K562 (cell line): ENCODE results near the gene MCL1. TPM values are rescaled to one million over a fixed set of nuclear protein-coding genes. Genes with fewer than 3 reads are reported as not detected.
A peak's percentile ranks its signal among the peaks of the same experiment; 100 is the strongest.

ENCODE experiments used
- ADNP ChIP-seq: fragments of 200-800 bp; sonication (Bioruptor generic); IDR thresholded peaks from 2 replicates; pipeline ENCODE4 v1.6.1; 2016; ENCODE audit warnings: missing genetic modification characterization, missing compliant biosample characterization
- ATF2 ChIP-seq: sonication (generic); formaldehyde crosslinking; IDR thresholded peaks from 2 replicates; pipeline ENCODE4 v1.8.1; 2022; ENCODE audit warnings: missing genetic modification reagents
- BMI1 ChIP-seq: fragments of 150-350 bp; IDR thresholded peaks from 2 replicates; pipeline ENCODE4 v1.6.1; 2014; ENCODE audit warnings: low read length
- CXXC5 ChIP-seq: fragments of 250-450 bp; sonication (Bioruptor Pico); IDR thresholded peaks from 2 replicates; pipeline ENCODE4 v1.8.0; 2022; ENCODE audit warnings: inconsistent platforms, mild to moderate bottlenecking, moderate library complexity
- GMEB1 ChIP-seq: fragments of 250-450 bp; sonication (Bioruptor Pico); IDR thresholded peaks from 2 replicates; pipeline ENCODE4 v1.4.0; 2020; ENCODE audit warnings: mild to moderate bottlenecking
- KDM5B ChIP-seq: fragments of 200-600 bp; sonication (generic); IDR thresholded peaks from 2 replicates; pipeline ENCODE4 v1.6.1; 2012; ENCODE audit warnings: low read depth, mild to moderate bottlenecking, moderate library complexity, low read length, control low read depth, inconsistent platforms; ENCODE audit not compliant: insufficient replicate concordance
- NFATC3 ChIP-seq: fragments of 450-650 bp; IDR thresholded peaks from 2 replicates; pipeline ENCODE4 v1.6.1; 2017; ENCODE audit warnings: mild to moderate bottlenecking
- POLR2B ChIP-seq: fragments of 450-650 bp; IDR thresholded peaks from 2 replicates; pipeline ENCODE4 v1.6.1; 2018; ENCODE audit warnings: low read depth; ENCODE audit not compliant: partially characterized antibody
- RBM25 ChIP-seq: fragments of 200-400 bp; formaldehyde crosslinking; IDR thresholded peaks from 2 replicates; pipeline ENCODE4 v1.6.1; 2018; ENCODE audit warnings: low read length, low read depth, moderate library complexity; ENCODE audit not compliant: severe bottlenecking
- TBL1XR1 ChIP-seq, 2 experiments: IDR thresholded peaks; 2 replicates each; pipeline ENCODE4 v1.6.1; 2012; ENCODE audit warnings: improper control_type of control experiment in 2 of 2, low read length in 2 of 2, mild to moderate bottlenecking in 1 of 2
- TCF3 ChIP-seq: sonication (generic); formaldehyde crosslinking; IDR thresholded peaks from 2 replicates; pipeline ENCODE4 v1.4.0; 2020; ENCODE audit warnings: mild to moderate bottlenecking, missing genetic modification reagents
- THAP12 ChIP-seq: fragments of 250-450 bp; sonication (Bioruptor Pico); IDR thresholded peaks from 2 replicates; pipeline ENCODE4 v1.9.0; 2021; ENCODE audit warnings: mild to moderate bottlenecking, inconsistent platforms
- XRCC4 ChIP-seq: IDR thresholded peaks from one replicate; pipeline ENCODE4 v1.6.1; 2011; ENCODE audit not compliant: insufficient read depth, insufficient read length; ENCODE audit errors: extremely low read depth
- ZBTB49 ChIP-seq: sonication (generic); formaldehyde crosslinking; IDR thresholded peaks from 2 replicates; pipeline ENCODE4 v1.8.0; 2022; ENCODE audit warnings: missing genetic modification reagents, mild to moderate bottlenecking, borderline replicate concordance
- ZHX1 ChIP-seq: fragments of 150-350 bp; conservative IDR thresholded peaks from 2 replicates; pipeline ENCODE4 v1.6.1; 2014; ENCODE audit warnings: low read length
- ZNF561 ChIP-seq: fragments of 450-650 bp; formaldehyde crosslinking; conservative IDR thresholded peaks from 2 replicates; pipeline ENCODE4 v1.4.0; 2020; ENCODE audit warnings: mild to moderate bottlenecking, moderate library complexity
- polyA plus RNA-seq, 8 experiments: library from polyadenylated mRNA; depleted of rRNA in 4 of 8; stranded (reverse) in 5 of 8; unstranded in 3 of 8; fragments of >200 nt; fragmentation: Nextera tagmentation in 2 of 8; fragmentation: Illumina TruSeq in 1 of 8; extraction: Ambion mirVana in 2 of 8; extraction: Trizol in 1 of 8; gene quantifications; 2 replicates each; pipeline versions ENCODE4 v1.2.1 to v1.2.3, GENCODE V29; 2011 to 2014; ENCODE audit warnings: inconsistent platforms in 1 of 8, missing spikeins in 1 of 8
- total RNA-seq, 7 experiments: library from RNA; depleted of rRNA in 6 of 7; stranded (reverse); fragments of >200 nt in 6 of 7; fragmentation: Illumina TruSeq in 2 of 7; extraction: Trizol in 2 of 7; gene quantifications; 2 replicates each; pipeline versions ENCODE4 v1.2.1 to v1.2.3, GENCODE V29; 2011 to 2021; ENCODE audit warnings: low replicate concordance in 1 of 7

Gene MCL1
- total and polyA plus RNA-seq, 9 of the 15 experiments (the other 6 are each of a cell fraction or from before 2014, with no cell fraction given): 27.1 to 224 (median 138) TPM

- TF ChIP-seq ZNF561 (CRISPR knock-in tag): no peak
- peak; percentile 82; the same call in 1 of the 2 replicates for TF ChIP-seq NFATC3
- TF ChIP-seq GMEB1 (CRISPR knock-in tag): 0 out of 2 replicates have a peak, but pooled peaks have one; percentile 4
- no peak for TF ChIP-seq ATF2 (CRISPR knock-in tag)
- no peak for TF ChIP-seq KDM5B
- TF ChIP-seq CXXC5 (CRISPR knock-in tag): peak; percentile 68
- TF ChIP-seq XRCC4: no peak
- no peak for TF ChIP-seq ADNP (tag)
- TF ChIP-seq THAP12 (CRISPR knock-in tag): no peak
- no peak for TF ChIP-seq RBM25
- TF ChIP-seq TCF3: peak; percentile 54; the same call in 1 of the 2 replicates
- no peak for TF ChIP-seq ZBTB49
- peak in 1 of 2 experiments; percentile 62; a peak in 1 of 4 replicates for TF ChIP-seq TBL1XR1 (IDR thresholded peaks at IDR 0.05; ENCODE audit: low read length in 2 of 2)
- TF ChIP-seq BMI1: no peak
- no peak for TF ChIP-seq ZHX1
- TF ChIP-seq POLR2B: no peak
Measured at GRCh38 chr1:150613061-150613920, 33.9 kb upstream of the MCL1 start (continued).
